IPS DF 4.7 (cell line): ENCODE data around the gene RSRC1.
"Not testable (repeated sequence)": the region's sequence is repeated elsewhere in the genome, so short reads cannot be mapped to it uniquely, and the experiment has no call there.

ENCODE experiments used
- DNase-seq: peaks from one replicate; pipeline ENCODE4 v3.0.0-alpha.2; 2013; ENCODE audit warnings: low spot score; ENCODE audit errors: extremely low read depth

Gene RSRC1

DNA sequence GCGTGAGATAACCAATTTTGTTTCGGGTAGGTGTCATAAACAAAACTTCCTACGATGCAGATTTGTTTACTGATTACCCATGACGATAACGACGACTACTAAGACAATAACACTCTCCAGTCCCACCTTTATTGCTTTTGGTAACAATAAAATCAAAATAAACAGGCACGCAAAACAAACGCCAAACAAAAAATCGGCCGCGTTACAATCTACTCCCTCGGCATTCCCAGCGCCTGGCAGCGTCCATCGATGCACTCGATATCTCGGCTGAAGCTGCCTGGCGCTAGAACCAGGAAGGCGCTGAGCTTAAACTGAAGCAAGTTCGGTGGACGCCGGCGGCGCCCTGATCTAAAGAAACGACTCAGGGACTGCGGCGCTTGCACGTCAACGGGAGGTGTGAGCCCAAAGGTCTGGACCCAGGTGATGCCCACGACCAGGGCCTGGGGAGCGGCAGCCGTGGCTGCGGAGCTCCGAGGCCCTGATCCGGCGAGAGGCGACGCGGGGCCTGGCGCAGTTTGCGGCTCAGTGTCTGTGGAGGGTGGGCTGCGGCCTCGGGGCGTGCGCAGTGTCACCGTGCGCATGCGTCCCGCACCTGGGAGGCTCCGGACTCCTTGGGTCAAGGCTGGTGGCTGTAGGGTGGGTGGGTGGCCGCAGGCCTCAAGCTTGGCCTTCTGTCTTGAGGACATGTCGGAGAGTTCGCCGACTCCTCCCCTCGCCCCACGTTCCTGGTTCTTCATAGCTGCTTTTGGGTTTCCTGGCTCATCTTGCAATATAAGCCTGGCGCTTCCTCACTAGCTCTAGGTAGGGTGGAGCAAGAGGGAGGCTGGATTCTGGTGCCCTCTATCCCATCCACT lies at the start of gene RSRC1:
Gene RSRC1 (plus strand): TSS at position 286 of the 854 bp plus-strand sequence. CDS start 12,016 bp downstream, outside the sequence.
- DNase-seq = no peak

DNA sequence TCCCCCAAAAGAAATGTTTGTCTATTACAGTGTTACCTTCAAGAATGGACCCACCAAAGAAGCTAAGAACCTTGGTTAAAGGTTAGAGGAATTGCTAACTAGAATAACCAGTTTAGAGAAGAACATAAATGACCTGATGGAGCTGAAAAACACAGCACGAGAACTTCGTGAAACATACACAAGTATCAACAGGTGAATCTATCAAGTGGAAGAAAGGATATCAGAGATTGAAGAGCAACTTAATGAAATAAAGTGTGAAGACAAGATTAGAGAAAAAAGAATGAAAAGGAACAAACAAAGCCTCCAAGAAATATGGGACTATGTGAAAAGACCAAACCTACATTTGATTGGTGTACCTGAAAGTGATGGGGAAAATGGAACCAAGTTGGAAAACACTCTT lies 44.3 kb upstream of the RSRC1 start:
- not testable (repeated sequence) for DNase-seq

DNA sequence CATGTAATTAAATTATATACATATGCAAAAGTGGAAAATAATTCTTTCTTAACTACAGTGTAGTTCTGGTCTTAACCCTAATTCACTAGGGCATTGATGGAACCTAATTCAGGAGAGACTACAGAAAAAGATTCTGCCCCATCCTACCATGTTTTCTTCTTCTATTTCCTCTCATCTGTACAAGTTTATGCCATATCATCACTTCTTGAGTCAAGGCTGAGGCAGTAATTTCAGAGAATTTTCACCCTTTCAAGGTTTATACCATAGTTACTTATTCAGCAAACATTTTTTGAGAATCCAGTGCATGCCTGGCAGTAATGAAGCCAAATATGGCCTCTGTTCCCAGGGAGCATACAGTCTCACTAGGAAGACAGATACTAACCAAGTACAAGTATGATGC lies 37.1 kb upstream of the RSRC1 start:
- no peak for DNase-seq

DNA sequence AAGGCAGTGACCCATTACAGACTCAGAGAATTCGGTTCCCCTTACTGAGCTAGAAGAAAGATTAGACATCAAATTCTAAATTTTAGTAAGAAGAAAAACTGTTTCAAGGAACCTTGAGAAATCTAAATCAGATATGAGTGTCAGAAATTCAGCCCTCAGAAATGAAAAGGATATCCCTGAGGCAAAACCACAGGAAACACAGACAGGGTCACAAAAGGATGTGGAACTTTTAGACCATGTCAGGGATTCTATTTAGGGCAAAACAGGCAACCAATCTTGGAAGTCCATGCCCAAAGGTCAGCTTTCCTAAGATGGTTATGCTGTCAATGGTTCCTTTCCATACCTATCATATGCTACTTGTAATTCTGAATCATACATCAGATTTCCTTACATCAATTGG lies 35.3 kb upstream of the RSRC1 start:
- no peak for DNase-seq

GRCh38 chr3:158079599-158079998 lies 30.3 kb upstream of the RSRC1 start:
- DNase-seq = no peak

DNA sequence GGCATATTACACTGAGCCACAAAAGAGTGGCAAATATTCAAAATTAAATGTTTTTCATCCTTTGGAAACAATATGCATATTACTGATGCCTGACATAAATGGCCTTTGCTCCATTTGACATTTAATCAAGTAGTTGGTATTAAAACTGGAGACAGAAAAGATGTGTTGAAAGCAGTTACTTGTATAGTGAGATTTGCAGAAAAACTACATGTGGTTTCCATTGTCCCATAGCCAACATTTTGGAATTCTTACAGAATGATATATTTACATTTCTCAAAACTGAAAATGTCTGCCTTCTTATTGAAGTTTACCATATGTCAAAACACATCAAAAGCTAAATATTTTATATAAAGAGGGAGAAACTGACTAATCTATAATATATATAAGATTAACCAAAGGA lies 25.2 kb upstream of the RSRC1 start:
- DNase-seq = no peak

DNA sequence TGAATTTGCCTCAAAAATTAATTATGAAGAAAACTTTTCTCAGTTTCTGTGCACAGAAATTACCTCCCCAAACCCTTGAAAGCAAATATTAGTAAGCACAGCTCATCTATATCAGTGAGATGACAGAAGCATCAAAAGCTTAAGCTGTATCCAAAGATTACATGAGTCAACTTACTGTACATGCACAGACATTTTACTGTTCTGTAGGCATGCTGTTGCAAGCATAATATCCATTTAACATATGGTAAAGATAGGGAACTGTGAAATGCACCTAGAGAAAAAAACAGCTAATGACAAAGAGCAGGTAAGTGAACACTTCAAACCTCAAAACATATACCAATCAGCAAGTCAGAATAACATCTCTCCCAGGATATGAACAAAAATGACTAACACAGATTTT lies 24.5 kb upstream of the RSRC1 start:
- no peak for DNase-seq

- no peak for DNase-seq
Observed at GRCh38 chr3:158085931-158086330, 24.0 kb upstream of the RSRC1 start.

- no peak for DNase-seq
Observed at GRCh38 chr3:158086361-158086760, 23.5 kb upstream of the RSRC1 start.

DNA sequence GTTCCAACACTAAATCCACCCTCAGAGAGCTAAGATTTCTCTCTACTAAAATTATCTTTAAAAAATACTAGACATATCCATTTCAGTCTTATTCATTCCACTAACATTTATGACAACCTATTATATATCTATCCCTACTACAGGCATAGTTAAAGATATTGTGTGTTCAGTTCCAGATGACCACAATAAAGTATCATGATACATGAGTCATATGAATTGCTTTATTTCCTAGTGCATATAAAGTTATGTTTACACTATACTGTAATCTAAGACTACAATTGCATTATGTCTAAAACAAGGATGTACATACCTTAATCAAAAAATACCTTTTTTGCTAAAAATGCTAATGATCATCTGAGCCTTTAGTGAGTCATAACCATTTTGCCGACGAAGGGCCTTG lies 23.1 kb upstream of the RSRC1 start:
- DNase-seq = no peak

DNA sequence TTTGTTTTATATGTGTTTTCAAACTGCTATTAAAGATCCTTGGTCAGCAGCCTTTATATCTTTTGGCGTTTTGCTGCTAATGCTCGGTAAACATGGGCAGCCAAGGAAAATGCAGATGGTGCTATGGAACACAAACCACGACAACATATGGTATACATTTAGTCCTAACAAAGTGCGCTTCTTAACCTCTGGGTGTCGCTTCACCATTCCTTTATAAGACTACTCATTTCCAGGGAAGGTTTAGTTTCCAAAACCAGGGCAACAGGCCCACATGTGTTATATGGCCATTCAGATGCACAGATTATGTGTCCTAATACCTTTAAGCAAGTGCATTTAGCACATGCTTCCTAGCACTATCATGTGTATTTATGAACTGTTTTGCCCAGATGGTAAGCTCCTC lies 18.4 kb upstream of the RSRC1 start:
- no peak for DNase-seq

GRCh38 chr3:158093526-158093925 lies 16.4 kb upstream of the RSRC1 start:
- no peak for DNase-seq

GRCh38 chr3:158094235-158095110 lies 15.4 kb upstream of the RSRC1 start:
- no peak for DNase-seq

GRCh38 chr3:158095111-158095813 lies 14.6 kb upstream of the RSRC1 start:
- DNase-seq = no peak

DNA sequence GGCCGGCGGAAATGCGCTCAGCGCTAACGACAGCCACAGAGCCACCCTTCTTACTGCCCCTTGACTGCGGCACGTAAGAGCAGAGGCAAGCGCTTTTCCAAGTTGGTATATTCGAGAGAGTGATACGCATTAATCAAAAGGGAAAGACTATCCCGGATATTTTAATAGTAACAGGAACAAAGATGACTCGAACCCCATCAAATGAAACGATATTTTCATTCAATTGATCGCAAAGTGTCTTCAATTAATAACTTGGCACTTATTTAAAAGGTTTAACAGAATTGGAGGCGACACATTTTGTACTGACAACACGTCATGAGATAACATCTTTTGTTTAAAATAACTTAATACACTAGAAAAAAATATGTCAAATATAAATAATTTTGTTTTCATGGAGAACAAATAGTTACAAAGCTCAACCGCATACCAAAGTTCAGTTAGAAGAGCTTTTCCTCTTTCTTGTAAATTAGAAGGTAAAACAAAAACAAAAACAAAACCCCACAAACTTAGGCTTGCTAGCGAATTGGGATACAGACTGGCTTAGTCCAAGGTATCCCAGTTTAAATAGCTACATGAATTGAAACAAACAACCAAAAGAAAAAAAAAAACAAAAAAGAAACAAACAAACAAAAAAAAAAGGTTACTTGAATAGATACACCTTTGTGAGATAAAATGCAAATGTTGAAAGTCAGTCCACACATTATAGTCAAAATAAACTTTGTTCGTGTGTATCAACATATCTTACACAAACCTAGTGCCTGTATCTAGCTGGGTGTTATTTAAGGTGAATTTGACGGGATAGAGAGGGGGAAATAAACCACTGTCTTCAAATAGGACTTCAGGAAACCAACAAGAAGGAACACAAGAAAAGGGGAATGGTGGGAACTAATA lies 13.8 kb upstream of the RSRC1 start:
- no peak for DNase-seq

DNA sequence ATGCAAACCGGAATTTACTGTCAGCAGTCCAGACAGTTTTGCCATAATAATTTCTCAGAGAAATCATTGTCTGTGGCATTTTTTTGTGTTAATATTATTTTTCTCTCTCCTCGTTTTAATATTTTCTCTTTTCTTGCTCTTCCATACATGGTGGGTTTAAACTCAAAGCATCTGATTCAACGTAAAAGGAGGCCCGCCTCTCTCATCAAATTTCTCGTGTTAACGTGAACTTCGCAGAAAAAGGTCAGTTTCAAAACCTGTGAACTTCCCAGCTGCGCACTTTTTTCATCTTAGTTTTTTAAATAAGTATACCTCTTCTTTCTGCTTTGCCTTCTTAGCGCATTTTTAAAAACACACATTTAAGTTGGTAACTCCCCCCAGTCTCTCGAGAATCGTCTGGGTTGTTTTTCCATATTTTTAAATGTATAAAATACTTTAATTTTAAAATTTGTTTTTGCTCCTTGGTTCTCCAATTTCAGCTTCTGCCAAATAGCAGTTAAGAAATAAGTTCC lies 12.8 kb upstream of the RSRC1 start:
- DNase-seq = no peak

GRCh38 chr3:158097593-158098308 lies 12.1 kb upstream of the RSRC1 start:
- no peak for DNase-seq

- no peak for DNase-seq
Observed at GRCh38 chr3:158098309-158098639, 11.6 kb upstream of the RSRC1 start.

DNA sequence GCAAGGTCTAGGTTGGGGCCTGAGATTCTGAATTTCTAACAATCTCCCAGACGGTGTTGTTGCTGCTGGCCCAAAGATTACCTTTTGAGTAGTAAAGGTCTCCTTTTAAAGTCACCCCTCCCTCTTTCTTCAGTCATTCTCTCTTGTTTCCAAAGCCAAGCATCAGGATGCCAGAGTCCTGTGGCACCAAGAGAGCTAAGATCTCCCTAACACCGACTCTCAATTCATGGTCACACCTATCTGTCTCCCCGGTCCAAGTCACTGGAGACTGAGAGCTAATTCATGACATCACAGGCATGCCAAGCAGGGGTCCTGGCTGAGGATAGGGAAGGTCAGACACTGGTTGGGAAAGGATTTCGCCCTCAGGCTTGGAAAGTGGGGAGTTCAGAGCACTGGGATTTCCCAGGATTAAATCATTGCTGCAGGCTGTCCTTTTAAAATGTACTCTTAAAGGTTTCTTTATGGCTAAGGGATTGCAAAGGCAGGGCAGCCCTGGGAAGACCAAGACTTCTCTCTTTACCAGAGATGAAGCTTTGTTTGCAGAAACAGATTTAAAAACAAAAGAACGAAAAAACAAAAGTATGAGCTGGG lies 11.0 kb upstream of the RSRC1 start:
- DNase-seq = no peak

GRCh38 chr3:158100681-158101080 lies 9.2 kb upstream of the RSRC1 start:
- DNase-seq = no peak
